GDM1 (cell line): ENCODE data around the gene COL8A2.
A peak's percentile ranks its signal among the peaks of the same experiment; 100 is the strongest.

Experiments
- DNase-seq: peaks from one replicate; lab custom pipeline; 2025; lab: John Stamatoyannopoulos, UW

COL8A2 gene

DNA sequence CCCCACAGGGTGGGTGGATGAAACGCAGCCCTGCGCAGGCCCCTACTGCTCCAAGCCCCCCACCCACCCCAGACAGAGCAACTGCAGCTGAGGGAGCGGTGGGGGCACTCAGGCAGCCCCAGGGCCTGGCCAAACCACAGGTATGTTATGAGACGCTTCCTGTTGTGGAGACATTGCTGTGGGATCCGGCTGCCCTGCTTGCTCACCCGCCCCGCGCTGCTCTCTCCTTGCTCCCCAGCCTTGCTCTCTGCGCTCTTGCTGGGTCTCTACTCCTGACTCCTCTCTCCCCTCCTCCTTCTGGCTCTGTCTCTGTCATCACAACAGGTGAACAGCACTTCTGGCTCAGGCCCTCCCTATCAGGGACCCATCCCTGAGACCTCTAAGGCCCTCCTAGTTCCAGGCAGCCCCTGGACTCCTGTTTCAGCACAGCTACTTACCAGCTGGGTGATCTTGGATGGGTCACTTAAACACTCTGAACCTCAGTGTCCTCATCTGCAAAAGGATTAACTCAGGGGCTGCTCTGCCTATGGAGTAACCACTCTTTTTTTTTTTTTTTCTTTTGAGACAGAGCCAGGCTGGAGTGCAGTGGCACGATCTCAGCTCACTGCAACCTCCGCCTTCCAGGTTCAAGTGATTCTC is 15.9 kb downstream of the COL8A2 start:
- DNase-seq = no peak

DNA sequence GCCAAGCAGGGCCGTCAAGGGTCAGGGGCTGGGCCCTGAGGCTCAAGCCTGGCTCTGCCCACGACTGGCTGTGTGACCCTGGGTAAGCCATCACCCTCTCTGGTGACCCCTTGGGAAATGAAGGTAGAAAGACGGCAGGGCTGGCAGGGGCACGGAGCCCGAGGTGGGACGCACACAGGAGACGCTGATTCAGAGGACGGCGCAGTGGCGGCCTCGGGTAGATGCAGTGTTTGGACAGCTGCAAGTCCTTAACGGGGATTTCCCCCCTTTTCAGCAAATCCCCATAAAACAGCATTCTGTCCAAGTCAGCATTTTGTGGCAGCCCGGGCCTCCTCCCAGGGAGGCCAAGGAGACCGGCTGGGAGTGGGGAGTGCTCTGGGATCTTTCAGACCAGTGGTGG is 16.7 kb downstream of the COL8A2 start:
- no peak for DNase-seq

- no peak for DNase-seq
Measured at GRCh38 chr1:36107394-36107793, 17.6 kb downstream of the COL8A2 start.

DNA sequence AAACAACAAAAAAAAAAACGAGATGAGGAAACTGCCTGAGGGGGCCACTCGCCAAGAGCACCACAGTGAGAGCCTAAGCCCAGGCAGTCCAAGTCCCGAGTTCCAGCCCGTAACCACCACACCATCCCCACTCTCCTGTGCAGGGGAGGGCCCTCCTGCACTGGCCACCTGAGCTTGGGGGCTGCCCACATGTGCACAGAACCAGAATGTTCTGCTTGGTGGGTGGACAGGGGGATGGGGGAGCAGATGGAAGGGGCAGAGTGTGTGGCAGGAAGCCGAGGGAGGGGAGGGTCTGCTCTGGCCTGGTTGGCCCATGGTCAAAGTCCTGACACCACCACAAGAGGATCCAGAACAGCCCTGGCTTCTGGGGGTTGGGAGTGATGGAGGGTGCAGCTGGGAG is 18.8 kb downstream of the COL8A2 start:
- no peak for DNase-seq

DNA sequence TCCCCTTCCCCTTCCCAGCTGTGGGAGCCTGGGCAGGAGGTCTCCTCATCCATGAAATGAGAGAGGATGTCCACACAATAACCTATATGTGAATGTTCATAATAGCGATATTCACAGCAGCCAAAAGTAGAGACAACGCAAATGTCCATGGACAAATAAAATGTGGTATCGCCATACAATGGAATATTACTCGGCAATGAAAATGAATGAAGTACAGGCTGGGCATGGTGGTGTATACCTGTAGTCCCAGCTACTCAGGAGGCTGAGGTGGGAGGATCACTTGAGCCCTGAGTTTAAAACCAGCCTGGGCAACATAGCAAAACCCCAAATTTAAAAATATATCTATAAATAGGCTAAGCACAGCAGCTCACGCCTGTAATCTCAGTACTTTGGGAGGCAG is 23.5 kb downstream of the COL8A2 start:
- DNase-seq = no peak

DNA sequence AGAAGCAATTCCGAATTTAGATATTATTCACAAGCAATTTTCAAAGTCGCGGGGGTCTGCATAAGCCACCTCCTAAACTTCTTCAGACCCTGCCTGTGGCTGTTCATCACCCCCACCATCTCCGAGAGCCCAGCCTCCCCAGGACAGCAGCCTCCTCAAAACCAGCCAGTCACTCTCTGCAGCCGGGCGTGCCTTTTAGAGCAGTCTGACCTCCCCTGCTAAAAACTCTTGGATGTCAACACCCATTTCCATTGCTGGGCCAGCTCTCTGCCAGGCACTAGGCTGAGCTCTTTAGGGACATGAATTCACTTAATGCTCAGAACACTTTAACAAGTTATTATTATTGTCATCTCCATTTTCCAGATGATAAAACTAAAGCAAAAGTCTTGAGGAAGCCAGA is 24.6 kb downstream of the COL8A2 start:
- DNase-seq = no peak

GRCh38 chr1:36099681-36100341 is 25.2 kb downstream of the COL8A2 start:
- DNase-seq = peak; percentile 54

DNA sequence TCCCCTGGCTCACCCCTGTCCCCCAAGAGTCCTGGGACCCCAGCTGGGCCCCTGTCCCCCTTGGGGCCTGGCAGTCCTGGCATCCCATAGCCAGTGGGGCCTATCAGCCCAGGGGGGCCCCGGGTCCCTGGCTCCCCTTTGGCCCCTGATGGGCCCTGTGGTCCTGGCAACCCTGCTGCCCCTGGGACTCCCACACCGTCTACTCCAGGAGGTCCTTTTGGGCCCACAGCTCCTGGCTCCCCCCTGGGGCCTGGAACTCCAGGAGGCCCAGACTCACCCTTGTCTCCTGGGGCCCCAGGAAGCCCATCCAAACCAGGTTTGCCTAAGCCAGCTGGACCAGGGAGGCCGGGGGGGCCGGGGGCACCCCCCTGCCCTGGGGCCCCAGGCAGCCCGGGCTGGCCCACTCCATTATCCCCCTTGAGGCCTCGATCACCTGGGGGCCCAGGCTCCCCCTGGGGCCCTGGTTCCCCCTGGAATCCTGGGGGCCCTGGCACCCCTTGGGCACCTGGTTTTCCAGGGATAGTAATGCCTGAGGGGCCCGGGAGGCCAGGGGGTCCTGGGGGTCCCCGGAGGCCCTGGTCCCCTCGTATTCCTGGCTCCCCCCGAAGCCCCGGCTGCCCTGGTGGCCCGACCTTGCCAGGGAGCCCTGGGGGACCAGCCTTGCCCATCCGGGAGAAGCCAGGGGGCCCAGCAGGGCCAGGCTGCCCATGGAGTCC is 26.2 kb downstream of the COL8A2 start:
- no peak for DNase-seq

GRCh38 chr1:36097693-36098585 is 27.1 kb downstream of the COL8A2 start:
- no peak for DNase-seq

- DNase-seq = no peak
Measured at GRCh38 chr1:36096500-36097432, 28.3 kb downstream of the COL8A2 start.

DNA sequence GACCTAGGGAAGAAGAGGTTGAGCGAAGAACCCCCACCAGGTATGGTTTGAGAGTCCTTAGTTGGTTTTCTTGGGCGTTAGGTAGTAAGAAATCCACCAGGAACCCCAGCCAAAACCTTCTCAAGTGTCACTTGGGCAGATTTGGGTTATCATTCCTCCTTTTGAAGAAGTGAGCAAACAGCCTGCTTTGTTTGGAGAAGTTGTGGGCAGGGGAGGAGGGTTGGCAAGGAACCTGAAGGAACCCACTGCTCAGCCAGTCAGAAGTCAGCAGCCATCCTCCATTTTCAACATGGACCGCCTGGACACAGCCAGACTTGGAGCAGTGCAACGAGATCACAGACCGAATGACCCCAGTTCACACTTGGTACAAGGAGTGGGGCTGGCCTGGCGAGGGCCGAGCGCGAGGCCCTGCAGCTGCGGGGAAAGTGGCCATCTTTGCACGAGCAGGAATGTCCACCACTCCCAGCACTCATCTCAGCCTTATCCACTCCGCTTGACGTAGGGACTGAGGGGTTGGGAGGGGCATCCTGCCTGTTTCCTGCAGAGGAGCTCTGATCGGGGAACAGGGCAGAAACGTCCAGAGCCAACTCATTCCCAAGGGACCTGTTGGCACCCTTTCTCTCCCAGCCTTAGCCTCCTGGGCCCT is 29.1 kb downstream of the COL8A2 start:
- peak; percentile 17 for DNase-seq

DNA sequence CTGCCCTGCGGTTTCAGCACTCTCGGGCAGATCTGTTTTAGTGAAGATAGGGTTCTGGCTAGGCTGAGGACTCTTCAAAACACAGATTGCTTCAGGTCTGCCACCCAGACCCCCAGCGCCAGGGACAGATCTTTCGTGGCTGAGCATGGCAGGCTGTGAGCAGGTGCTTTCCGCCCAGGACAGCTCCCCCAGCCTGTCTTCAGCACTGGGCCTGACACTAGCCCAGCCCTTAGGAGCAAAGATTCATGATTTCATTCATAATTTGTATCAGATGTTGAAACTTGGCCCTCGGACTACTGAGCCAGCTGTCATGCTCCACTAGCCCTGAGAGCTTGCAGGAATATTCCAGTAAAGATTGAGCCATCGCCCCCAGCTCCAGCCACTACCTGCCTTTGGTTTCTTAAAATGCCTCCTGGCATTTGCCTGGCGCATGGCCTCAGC is 30.4 kb downstream of the COL8A2 start:
- DNase-seq = no peak

DNA sequence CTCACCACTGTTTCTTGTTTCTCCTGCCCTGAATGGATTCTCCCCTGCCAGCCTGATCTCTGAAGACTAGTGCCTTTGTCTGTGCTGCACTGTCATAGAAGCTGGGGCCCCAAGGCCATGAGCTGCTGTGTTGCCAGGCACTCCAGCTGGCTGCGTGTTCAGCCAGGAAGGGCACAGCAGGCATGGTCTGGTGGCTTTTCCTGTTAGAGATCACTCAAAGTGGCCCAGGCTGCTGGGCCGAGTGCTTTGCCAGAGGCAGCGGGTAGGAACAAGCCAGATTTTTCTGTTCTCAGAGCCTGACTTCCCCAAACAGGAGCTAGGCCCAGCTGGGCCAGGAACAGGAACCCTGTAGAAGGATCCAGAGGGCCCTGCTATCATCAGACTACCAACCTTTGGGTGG is 31.1 kb downstream of the COL8A2 start:
- DNase-seq = no peak

DNA sequence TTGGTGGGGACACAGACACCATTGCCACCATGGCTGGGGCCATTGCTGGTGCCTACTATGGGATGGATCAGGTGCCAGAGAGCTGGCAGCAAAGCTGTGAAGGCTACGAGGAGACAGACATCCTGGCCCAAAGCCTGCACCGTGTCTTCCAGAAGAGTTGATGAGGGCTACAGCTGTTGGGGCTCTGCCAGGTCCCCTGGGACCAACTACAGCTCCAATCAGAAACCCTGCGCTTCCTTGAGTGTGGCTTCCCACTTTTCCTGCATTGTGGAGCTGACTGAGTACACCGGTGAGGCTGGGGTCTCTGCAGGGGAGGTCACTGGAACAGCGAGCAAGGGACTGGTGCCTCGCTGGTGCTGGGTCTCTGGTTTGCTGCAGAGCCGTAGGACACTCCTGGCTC is 31.8 kb downstream of the COL8A2 start:
- no peak for DNase-seq

DNA sequence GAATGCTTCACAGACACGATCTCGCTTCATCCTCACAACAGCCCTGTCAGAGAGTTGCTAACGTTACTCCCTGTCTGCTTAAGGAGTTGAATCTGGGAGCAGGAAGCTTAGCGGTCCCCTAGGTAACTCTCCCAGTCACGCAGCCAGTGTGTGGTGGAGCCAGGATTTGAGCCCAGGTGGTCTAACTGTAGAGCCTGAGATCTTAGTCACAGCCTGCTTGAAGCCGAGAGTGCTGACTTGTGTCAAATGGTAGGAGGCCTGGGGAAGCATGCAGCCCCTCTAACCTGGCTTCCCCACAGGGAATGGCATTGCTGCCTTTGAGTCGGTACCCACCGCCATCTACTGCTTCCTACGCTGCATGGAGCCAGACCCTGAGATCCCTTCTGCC is 32.2 kb downstream of the COL8A2 start:
- DNase-seq = no peak

- DNase-seq = no peak
Measured at GRCh38 chr1:36092166-36092797, 32.7 kb downstream of the COL8A2 start.

DNA sequence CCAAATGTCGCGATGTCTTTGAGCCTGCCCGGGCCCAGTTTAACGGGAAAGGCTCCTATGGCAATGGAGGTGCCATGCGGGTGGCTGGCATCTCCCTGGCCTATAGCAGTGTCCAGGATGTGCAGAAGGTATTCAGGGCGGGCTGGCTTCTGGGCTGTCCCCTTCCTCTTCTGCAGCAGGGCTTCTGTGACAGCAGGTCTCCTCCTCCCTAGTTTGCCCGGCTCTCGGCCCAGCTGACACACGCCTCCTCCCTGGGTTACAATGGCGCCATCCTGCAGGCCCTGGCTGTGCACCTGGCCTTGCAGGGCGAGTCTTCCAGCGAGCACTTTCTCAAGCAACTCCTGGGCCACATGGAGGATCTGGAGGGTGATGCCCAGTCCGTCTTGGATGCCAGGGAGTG is 33.3 kb downstream of the COL8A2 start:
- DNase-seq = no peak

- DNase-seq = no peak
Measured at GRCh38 chr1:36091141-36091540, 33.9 kb downstream of the COL8A2 start.

- DNase-seq = no peak
Measured at GRCh38 chr1:36089393-36090121, 35.5 kb downstream of the COL8A2 start.
